ENCODE data around the gene KIAA0930.

DNA sequence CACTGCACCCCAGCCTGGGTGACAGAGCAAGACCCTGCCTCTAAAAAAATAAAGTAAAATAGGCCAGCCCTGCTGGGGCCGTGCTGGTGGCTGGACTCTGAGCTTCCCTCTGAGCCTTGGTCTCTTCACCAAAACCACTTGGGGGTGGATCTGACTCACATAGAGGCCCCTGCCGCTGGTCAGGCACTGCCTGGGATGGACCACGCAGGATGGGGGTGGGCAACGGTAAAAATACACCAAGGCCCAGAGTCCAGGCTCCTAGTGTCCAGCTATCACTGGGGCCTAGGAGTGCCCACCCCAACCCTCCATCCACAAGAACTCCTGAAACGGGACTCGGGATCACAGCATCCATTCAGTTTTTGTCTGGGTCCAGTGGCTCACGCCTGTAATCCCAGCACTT is 31.8 kb upstream of the KIAA0930 start:
- no peak for TF ChIP-seq MXI1 (IDR thresholded peaks at IDR 0.05; ENCODE audit: low read depth, low read length)
- no peak for TF ChIP-seq EP300 (IDR thresholded peaks at IDR 0.05; ENCODE audit: borderline replicate concordance in 1 of 2, low read depth in 1 of 2, low read length in 1 of 2)
- TF ChIP-seq, protein P1, sequence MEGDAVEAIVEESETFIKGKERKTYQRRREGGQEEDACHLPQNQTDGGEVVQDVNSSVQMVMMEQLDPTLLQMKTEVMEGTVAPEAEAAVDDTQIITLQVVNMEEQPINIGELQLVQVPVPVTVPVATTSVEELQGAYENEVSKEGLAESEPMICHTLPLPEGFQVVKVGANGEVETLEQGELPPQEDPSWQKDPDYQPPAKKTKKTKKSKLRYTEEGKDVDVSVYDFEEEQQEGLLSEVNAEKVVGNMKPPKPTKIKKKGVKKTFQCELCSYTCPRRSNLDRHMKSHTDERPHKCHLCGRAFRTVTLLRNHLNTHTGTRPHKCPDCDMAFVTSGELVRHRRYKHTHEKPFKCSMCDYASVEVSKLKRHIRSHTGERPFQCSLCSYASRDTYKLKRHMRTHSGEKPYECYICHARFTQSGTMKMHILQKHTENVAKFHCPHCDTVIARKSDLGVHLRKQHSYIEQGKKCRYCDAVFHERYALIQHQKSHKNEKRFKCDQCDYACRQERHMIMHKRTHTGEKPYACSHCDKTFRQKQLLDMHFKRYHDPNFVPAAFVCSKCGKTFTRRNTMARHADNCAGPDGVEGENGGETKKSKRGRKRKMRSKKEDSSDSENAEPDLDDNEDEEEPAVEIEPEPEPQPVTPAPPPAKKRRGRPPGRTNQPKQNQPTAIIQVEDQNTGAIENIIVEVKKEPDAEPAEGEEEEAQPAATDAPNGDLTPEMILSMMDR (IDR thresholded peaks at IDR 0.05): no peak
- no peak for TF ChIP-seq TCF12 (IDR thresholded peaks at IDR 0.05)
- no peak for TF ChIP-seq RAD21 (IDR thresholded peaks at IDR 0.05; ENCODE audit: low read length)
- TF ChIP-seq, protein P2, sequence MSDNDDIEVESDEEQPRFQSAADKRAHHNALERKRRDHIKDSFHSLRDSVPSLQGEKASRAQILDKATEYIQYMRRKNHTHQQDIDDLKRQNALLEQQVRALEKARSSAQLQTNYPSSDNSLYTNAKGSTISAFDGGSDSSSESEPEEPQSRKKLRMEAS (IDR thresholded peaks at IDR 0.05; ENCODE audit: low read depth): no peak
- no peak for TF ChIP-seq MEF2A (IDR thresholded peaks at IDR 0.05; ENCODE audit: borderline replicate concordance, low read depth)
- TF ChIP-seq POLR2AphosphoS5 (IDR thresholded peaks at IDR 0.05; ENCODE audit: low read depth, low read length): no peak
- TF ChIP-seq SMC3 (IDR thresholded peaks at IDR 0.05; ENCODE audit: low read depth, low read length): no peak
- TF ChIP-seq CHD2 (IDR thresholded peaks at IDR 0.05; ENCODE audit: low read length, partially characterized antibody): no peak
